DMS53 treated with DMSO at 0.1 percent for 48 hours (cell line): ENCODE data around the gene MALRD1.
A peak's percentile ranks its signal among the peaks of the same experiment; 100 is the strongest.

Experiments used
- DNase-seq: peaks from one replicate; lab custom pipeline; 2025; ENCODE audit not compliant: unreplicated experiment; lab: John Stamatoyannopoulos, UW

The MALRD1 gene

DNA sequence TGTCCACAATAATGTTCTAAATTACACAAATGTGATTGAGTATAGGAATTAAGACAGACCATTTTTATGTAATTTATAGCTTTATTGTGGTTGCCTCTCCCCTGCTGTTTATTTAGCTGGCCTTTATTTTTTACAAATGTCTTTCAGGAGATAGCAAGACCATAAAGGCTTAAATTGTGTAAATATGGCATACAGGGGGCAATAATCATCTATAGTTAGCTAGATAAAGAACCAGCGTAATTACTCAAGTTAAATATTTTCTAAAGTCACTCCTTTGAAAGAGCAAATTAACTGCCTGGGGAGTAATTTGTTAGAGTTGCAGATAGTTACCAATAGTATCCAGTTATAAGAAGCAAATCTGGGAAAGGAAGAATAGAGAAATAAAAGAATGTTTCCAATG is at the start of gene MALRD1:
MALRD1 (plus strand) TSS at position 313 of the 400 bp plus-strand sequence. CDS start 138 bp downstream, outside the sequence.
- DNase-seq = no peak

- DNase-seq = no peak
Measured at GRCh38 chr10:19003341-19003740, 45.3 kb upstream of the MALRD1 start.

- no peak for DNase-seq
Measured at GRCh38 chr10:19012111-19012510, 36.5 kb upstream of the MALRD1 start.

GRCh38 chr10:19014034-19014433 is 34.6 kb upstream of the MALRD1 start:
- DNase-seq = no peak

GRCh38 chr10:19014498-19014897 is 34.1 kb upstream of the MALRD1 start:
- DNase-seq = no peak

DNA sequence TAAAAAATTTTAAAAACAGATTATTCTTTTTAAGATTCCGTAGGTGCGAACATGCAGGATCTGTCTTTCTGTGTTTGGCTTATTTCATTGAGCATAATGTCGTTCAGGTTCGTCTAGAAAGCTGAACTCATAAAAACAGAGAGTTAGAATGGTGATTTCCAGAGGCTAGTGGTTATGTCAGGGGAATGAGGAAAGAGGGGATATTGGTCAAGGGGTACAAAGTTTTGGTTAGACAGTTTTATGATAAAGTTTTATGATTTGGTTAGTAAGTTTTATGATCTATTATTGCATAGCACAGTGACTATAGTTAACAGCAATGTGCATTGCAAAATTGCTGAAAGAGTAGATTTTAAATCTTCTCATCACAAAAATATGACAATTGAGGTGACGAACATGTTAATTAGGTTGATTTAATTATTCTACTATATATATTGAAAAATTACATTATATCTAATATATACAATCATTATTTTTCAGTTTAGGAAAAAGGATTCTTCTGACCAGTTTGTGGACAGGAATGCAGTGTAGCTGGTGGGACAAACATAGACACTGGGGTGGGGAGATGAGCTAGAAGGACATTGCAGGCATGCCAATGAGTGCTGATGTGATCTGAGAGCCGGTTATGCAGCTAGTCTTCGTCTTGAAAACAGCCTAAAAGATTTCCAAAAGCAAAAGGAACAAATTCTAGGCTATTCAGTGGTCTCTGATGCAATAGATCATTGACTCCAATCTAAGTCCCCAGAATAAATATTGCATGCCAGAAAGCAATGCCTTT is 31.3 kb upstream of the MALRD1 start:
- DNase-seq = no peak

DNA sequence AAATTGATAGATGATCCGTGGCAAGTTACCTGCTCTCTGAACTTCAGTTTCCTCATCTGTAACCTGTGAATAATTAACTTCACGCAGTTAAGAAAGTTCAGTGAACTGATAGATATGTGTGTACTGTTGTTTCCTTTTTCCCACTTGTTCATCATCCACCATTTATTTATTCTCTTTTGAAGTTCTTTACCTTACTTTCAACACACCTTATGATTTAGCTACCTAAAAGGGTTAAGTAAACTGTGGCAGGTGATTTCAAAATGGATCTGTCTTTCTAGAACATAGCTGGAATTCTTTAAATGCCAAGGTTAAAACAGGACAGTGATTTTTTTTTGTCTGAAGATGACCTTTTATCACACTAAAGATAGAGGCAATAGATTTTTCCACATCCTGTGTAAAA is 27.4 kb upstream of the MALRD1 start:
- no peak for DNase-seq

GRCh38 chr10:19024611-19025010 is 24.0 kb upstream of the MALRD1 start:
- DNase-seq = no peak

DNA sequence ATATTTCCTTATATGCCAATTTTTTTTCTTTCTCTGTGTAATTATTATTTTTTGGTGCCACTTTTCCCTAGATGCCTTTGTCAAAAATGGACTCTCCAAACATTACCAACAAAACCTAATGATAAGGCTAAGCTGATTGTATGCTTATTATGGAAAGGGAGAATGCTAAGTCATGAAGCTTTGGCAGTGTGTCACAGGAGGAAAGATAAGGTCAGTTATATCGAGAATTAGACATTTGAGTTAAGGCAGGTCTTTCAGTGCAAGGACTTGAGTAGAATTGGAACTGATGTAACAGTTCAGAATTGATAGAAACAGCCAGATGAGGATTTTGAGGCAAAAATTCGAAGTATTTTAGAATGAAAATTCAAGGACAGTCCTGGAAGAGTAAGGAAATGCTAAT is 16.8 kb upstream of the MALRD1 start:
- DNase-seq = no peak

DNA sequence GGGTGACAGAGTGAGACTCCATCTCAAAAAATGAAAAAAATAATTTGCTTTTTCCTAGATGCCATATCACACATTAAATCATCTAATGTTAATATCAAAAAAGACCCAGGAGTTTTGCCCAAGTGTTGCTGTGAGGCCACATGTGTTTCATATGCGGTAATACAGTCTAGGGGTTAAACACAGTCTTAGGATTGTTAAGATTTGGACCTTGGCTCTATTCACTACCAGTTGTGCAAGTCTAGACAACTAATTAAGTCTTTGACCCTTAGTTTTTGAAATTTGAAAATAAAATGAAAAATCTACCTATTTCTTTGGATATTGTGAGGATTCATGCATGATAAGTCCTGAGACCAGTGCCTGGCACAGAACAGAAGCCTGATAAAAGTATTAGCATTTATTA is 14.9 kb upstream of the MALRD1 start:
- no peak for DNase-seq

- no peak for DNase-seq
Measured at GRCh38 chr10:19041171-19041570, 7.4 kb upstream of the MALRD1 start.

GRCh38 chr10:19043431-19043830 is 5.2 kb upstream of the MALRD1 start:
- peak; percentile 16 for DNase-seq

GRCh38 chr10:19046679-19047078 is 1.9 kb upstream of the MALRD1 start:
- DNase-seq = no peak

DNA sequence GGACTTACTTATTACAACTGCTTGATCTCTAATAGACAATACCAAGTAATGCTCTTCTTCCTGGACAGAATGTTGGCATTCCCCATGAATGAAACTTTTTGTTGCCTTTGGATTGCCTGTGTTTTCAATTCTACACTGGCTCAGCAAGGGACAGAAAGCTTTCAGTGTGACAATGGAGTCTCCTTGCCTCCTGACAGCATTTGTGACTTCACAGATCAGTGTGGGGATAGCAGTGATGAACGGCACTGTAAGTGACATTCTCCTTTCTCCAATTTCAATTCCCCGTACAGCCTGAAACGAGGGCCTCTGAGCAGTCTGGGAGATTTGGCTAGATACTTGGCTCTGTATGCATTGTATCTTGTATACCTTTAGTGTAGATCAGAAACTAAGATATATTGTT is 290 bp downstream of the MALRD1 start:
- DNase-seq = no peak

DNA sequence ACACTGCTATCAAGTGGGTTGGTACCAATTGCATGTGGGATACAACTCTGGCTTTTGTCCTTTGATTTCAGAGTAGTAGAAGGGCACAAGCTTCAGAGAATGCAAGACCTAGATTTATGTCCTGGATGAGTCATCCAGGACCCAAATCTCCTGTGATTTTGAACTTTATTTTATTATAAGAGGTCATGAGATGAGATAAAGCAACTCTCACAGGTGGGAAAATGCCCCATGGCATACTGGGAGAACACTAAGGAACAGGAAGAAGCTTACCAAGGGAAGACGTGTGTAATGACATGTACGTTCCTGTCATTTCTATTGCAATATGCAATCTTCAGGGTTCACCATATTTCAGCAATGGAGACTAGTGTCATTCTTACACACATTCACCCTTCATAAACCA is 966 bp downstream of the MALRD1 start:
- no peak for DNase-seq

DNA sequence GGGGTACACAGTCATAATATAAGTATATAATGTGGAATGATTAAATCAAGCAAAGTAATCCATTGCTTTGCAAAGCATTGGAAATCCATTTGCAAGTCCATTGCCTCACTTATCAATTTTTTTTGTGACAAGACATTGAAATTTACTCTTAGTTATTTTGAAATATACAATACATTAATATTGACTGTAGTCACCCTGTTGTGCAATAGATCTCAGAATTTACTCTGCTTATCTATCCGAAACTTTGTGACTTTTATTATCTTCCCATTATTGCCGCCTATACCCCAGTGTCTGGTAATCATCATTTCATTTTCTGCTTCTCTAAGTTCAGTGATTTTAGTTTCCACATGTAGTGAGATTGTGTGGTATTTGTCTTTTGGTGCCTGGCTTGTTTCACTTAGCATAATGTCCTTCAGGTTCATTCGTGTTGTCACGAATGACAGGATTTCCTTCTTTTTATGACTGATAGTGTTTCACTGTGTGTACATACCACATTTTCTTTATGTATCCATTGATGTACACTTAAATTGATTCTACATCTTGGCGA is 5.8 kb downstream of the MALRD1 start:
- DNase-seq = no peak

- DNase-seq = no peak
Measured at GRCh38 chr10:19058046-19058445, 9.4 kb downstream of the MALRD1 start.

DNA sequence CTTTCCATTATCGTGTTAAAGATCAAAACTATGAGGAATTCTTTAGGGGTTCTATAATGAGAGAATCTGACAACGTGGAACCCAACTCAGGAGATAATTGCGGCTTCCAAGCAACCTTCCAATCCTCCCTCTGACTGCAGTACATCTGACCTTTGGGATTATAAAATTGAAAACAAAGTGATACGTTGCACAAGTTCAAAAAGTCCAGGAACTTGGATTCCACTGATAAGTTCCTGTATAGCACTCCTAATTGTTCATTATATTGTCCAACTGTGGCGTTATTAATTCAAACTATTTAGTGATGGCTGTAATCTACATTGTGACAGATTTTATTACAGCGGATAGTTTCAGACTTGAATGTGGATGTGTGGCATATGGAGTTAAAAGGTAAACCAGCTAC is 15.4 kb downstream of the MALRD1 start:
- DNase-seq = no peak

DNA sequence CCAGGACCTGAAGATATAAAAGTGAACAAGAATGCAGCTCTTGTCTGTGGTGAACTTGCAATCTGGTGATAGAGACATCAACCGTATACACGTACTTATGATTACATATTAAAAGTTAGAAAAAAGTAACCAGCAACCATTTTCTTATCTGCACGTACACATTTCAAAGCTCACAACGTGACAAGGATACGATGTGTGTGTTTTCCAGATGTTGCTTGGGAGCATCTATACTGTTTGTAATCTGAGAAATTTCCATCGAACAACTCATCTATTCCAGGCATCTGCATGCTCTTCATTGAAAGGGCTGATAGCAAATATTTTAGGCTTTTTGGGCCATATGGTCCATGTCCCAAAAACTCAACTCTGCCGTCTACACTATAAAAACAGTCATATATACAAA is 23.3 kb downstream of the MALRD1 start:
- no peak for DNase-seq

GRCh38 chr10:19077276-19077675 is 28.7 kb downstream of the MALRD1 start:
- no peak for DNase-seq

DNA sequence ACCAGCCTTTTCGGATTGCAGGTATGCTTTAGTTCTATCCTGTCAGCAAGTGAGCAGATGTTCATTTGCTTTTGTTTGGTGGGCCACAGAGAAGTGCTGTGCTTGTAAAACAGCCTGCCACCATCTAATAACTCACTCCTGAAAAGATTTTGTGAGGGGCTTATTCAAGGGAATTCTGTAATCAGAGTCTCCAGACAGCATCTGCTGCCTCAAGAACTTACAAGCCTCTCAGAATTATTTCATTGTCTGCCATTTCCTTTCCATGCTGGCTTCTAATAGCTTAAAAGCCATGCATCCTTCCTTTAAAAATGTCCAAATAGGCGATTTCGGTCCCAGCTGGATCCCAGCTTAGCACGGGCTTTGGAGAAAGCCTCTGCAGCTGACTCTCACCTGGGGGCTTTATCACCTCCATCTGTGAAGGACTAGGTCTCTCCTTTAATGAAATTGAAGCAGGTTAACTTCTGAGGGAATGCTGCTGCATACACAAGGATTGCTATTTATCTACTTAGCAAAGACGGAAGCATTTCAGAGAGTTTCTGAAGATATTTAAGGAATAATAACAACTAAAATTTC is 48.0 kb downstream of the MALRD1 start:
- no peak for DNase-seq

DNA sequence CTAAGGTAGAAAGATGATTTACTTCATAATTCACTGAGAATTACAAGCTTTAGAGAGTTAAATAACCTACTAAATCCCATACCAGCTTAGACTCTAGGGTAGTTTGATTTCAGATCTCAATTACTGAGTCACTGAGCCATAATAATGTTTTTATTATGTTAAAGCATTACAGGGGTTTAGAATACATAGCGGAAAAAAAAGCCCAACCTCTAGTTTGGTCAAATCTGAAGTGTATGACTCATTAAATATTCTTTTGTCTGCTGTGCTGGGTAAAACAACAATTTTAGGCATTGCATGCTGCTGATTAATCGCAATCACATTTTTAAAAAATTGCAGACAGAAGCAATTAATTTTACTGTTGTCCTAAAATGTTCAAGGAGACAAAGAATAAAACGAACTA is 48.5 kb downstream of the MALRD1 start:
- no peak for DNase-seq

DNA sequence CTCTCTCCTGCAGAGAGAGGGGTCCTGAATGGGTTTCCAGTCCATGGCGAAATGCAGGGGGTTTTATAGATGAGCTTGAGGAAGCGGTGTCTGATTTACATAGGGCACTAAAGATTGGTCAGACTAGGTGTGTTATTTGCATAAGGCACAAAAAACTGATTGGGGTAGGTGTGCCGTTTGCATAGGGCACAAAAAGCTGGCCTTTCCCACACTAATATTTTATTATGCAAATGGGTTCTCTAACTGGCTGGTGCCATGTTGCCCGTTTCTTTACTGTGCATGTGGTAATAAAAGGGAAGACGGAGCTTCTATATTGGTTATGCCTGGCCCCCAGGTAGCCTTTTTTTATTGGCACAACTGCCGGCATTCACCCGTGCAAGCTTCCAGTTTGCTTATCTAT is 50.2 kb downstream of the MALRD1 start:
- no peak for DNase-seq
